Measurements from ENCODE around the gene BMP2K.
"Not testable (repeated sequence)": the region's sequence is repeated elsewhere in the genome, so short reads cannot be mapped to it uniquely, and the experiment has no call there.

BMP2K gene

DNA sequence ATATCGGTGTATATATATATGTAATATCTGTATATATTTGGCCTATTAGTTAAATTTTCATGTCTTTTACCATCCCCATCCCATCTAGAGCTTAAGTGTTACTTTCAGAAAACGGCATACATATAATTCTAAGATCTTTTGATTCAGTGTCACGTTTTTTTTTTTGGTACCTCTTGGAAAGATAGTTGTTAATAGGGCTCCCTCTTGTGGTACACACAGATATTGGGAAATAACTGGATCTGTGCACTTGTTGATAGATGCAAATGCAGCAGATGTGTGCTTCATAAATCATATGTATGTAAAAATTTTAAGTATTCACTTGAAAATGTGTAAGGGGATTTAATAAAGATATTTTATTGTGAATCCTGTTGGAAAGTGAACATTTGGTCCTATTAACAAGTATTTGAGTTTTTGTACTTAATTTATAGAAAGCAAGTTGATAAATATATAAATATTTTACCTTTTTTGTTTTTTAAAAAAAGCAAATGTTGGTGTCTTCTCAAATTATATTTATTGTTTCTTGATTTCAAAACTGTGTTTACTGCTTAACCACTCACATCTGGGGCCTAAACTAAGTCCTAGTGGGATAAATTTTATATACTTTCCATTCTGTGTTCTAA is 88.4 kb downstream of the BMP2K start:
- DNase-seq: peak; percentile 76

DNA sequence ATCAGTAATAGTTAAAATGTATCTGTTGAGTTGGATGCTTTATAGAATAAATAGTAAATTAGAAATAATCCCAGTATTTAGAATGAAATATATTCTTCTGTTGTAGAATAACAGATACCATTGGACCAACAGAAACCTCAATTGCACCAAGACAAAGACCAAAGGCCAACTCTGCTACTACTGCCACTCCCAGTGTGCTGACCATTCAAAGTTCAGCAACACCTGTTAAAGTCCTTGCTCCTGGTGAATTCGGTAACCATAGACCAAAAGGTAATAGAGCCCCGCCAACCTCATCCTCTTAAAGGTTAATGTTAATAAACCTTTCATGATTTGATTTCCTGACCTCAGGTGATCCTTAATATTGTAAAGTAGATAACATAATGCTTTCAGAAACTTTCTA is 89.3 kb downstream of the BMP2K start:
- DNase-seq: no peak

DNA sequence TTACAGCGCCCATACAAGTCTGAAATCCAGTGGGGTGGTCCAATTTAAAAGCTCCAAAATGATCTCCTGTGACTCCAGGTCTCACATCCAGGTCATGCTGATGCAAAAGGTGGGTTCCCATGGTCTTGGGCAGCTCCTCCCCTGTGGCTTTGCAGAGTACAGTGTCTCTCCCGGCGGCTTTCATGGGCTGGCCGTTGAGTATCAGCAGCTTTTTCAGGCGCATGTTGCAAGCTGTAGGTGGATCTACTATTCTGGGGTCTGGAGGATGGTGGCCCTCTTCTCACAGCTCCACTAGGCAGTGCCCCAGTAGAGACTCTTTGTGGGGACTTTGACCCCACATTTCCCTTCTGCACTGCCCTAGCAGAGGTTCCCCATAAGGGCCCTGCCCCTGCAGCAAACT is 92.6 kb downstream of the BMP2K start:
- DNase-seq: not testable (repeated sequence)

DNA sequence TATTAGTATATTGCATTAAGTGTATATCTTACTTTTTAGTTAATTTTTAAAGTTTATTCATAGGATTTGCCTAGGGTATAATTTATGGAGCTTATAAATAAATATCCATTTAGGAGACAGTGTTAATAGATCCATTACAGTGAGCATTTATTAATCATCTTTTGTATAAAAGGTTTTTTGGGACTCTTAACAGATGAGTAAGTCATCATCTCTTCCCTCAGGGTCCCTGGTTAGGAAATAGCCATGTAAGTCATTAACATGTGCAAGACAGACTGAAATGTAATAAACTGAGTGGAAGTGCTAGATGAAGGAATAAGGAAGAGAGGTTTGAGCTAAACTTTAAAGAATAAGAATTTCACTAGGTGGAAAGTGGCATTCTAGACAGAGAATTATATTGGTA is 93.9 kb downstream of the BMP2K start:
- DNase-seq: no peak

DNA sequence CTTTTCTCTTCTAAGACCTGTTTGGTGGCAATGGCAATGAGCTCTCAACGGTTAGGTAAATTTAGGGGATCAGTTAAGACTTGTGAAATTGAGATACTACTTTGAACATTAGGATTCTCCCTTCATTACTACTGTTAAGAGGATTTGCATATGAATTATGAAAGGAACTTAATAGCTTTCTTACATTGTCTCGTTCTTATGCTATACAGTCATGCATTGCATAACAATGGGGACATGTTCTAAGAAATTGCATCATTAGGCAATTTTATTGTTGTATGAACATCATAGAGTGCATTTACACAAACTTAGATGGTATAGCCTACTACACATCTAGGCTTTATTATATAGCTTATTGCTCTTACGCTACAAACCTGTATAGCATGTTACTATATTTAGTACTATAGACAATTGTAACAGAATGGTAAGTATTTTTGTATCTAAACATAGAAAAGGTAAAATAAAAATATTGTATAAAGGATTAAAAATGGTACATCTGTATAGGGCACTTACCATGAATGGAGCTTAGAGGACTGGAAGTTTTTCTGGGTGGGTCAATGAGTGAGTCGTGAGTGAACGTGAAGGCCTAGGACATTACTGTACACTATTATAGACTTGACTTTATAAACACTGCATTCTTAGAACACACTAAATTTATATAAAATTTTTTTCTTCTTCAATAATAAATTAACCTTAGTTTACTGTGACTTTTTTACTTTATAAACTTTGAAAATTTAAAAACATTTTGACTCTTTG is 100.6 kb downstream of the BMP2K start:
- no peak for DNase-seq

DNA sequence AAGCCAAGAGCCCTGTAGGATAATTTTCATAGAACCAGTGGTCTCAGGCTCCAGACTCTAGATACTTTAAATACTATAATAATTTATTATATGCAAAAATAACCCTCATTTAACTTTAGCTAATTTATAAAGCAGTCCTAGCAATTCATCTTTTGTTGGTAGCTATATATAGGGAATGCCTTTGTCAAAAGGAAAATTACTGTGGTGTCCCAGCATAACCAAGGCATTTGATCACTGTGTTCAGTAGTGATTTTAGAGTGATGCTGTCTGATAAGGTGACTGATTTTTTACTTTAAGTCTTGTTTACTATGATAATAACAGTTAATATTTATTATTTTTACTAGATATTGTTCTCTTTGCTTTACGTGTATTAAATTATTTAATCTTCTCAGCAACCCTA is 101.9 kb downstream of the BMP2K start:
- DNase-seq: no peak

DNA sequence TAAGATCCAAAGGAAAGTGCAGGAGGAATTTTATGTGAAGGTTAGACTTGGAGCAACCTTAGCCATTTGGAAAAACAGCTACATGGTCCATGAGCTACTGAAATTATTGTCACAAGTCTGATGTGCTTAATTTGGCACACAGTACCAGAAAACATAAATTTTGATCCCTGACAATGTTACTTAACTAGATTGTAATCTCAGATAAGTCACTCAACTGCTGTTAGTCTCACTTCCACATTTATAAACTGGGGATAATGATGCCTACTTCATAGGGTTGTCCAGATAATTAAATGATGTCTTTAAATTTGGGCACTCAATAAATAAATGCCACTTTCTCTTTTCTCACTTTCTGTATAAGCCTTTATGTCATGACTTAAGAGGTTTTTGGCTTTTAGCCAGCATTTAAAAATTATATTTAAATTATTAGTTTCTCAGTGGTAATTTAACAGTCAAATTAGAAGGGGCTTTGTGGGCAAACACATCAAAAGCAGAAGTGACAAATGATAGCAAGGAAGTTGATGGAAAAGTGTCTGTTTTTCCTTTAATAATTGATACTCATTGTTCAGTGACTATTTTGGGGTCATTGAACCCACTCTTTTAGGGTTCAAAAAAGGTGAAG is 104.8 kb downstream of the BMP2K start:
- no peak for DNase-seq

DNA sequence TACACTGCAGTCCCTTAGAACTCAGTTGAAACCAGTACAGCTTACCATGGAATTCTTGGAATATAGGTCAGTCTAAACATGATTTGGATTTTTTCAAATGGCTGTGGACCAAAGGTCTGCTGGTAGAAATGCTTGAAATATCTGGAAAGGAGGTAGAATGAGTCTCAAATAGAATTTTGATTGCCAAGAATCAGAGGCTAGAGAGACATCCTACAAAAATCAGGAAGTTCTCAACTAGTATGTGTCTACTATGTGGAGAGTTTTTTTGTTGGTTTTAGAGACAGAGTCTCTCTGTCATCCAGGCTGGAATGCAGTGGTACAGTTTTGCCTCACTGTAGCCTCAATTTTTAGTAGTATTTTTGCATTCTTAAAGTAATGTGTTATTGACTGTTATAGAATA is 109.4 kb downstream of the BMP2K start:
- no peak for DNase-seq

DNA sequence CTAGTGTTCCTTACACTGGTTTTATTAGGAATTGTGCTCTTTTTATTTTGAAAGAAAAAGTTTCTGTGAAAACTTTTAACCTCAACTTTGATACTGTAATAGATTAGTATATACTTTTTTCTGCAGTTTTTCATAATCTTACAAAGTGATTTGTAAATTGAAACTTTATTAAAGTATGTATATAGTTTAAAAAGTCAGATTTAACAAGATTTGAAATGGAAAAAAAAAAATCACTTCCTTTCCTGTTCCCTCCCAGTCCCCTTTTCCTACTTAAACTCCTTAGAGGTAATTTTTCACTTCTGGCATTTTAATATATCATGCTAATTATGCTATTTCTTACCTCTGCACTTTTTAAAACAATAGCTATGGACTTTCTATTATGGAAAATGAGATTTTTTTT is 113.8 kb downstream of the BMP2K start:
- DNase-seq: no peak

DNA sequence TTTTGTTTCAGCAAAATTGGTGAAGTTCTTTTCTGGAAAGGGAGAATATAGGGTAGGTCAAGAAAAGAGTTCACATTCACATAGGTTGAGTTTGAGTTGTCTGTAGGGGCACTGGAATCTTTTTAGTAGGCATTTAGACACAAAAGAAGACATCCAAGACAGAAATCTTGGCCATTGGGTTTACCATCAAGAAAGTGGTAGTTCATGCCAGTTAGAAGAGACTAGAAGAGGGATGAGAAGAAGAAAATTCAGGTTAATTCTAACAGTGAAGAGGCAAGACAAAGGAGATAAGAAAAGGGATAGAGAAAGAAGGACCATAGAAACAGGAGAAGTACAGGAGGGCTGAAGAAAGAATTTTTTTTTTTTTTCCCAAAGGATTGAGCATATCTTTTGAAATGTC is 123.2 kb downstream of the BMP2K start:
- DNase-seq: no peak

DNA sequence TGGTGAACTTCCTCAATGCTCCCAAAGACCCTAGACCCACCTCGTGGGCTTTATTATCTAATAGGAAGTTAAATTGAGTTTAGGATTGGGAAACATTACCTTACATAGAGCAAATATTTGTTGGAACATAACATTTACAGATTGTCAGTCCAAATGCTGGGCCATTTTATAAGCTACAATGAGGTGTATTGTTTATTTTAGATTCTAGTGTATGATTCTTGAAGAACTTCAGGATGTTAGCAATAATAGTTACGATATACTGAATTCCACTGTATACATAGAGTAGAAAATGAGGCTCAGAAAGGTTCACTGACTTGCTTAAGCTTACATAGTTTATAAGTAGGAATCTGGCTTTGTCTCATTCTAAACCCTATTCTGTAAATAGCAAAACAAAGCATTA is 125.7 kb downstream of the BMP2K start:
- no peak for DNase-seq

DNA sequence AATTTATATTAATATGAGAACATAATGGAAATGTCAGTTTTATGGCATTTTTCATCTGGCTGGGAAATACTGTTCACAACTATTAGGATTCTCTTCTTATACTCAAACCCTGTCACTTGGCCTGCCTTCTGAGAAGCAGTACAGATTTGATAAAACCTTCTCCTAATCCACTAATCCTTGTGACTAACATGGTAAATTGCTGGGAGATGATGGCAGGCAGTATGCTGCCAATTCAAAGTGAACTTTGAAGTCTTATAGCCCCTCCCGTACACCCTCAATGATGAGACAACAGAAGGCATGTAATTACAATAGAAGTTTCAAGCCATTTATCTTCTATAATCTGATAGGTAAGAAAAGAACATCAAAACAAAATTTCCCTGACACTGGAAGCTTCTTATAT is 126.1 kb downstream of the BMP2K start:
- no peak for DNase-seq

DNA sequence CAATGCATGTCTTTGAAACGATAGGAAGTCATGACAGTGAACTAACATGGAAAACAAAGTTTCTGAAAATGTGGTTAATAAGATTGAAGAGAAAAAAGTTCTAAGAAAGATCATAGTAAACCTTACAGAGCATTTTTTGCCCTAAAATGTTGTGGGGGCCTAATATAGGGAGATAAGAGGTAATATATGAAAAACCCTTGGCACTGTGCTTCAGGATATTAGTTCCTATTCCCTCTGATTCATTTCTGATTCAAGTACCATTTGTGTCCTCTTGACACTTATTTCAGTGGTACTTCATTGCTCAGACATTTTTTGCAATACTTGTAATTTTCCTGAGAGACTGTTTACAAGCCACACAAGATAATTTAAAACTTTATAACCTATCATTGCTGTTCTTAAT is 128.0 kb downstream of the BMP2K start:
- DNase-seq: no peak

DNA sequence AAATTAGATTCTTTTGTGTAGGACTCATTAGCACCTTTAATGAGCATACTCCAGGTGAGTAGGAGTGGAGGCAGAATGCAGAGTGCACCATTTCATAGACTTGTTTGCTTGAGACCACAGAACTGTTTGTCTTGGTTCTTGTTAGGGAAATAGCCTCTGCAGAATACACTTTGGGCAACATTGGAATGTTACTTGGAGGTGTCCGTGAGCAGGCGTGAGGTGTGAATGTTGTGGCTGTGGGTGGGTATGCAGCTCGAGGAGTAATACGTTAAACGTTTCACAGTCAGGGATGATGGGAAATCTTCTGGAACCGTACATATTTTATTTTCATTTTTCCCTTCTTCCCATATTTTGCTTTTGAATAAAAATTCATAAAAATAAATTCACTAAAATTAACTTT is 131.5 kb downstream of the BMP2K start:
- DNase-seq: no peak

DNA sequence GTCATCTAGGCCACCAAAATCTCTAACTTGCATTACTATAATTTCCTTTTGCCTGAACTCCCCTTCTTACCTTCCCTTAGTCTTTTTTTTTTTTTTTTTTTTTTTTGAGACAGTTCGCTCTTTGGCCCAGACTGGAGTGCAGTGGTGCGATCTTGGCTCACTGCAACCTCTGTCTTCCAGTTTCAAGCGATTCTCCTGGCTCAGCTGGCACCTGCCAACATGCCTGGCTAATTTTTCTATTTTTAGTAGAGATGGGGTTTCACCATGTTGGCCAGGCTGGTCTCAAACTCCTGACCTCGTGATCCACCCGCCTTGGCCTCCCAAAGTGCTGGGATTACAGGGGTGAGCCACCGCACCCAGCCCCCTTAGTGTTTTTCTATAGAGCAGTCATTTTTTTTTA is 132.8 kb downstream of the BMP2K start:
- DNase-seq: not testable (repeated sequence)

DNA sequence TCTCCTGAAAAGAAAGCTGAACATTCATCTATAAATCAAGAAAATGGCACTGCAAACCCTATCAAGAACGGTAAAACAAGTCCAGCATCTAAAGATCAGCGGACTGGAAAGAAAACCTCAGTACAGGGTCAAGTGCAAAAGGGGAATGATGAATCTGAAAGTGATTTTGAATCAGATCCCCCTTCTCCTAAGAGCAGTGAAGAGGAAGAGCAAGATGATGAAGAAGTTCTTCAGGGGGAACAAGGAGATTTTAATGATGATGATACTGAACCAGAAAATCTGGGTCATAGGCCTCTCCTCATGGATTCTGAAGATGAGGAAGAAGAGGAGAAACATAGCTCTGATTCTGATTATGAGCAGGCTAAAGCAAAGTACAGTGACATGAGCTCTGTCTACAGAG is 134.5 kb downstream of the BMP2K start:
- no peak for DNase-seq

DNA sequence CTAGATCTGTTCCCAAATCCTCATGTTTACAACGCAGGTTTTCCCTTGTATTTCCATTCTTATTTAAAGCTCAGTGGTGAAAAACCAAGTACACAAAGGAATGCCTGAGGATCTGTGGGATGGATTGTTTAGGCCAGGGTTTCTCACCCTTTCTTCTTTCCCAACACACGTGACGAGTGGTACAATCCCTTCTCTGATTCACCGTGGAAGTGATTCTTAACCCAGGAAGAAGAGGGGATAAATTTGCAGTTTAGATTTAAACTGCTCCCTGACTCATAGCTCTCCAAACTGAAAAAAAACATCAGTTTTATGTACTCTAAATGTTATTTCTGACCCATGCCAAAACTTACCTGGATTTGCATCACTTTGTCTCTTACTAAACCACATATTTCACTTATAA is 146.1 kb downstream of the BMP2K start:
- DNase-seq: no peak

DNA sequence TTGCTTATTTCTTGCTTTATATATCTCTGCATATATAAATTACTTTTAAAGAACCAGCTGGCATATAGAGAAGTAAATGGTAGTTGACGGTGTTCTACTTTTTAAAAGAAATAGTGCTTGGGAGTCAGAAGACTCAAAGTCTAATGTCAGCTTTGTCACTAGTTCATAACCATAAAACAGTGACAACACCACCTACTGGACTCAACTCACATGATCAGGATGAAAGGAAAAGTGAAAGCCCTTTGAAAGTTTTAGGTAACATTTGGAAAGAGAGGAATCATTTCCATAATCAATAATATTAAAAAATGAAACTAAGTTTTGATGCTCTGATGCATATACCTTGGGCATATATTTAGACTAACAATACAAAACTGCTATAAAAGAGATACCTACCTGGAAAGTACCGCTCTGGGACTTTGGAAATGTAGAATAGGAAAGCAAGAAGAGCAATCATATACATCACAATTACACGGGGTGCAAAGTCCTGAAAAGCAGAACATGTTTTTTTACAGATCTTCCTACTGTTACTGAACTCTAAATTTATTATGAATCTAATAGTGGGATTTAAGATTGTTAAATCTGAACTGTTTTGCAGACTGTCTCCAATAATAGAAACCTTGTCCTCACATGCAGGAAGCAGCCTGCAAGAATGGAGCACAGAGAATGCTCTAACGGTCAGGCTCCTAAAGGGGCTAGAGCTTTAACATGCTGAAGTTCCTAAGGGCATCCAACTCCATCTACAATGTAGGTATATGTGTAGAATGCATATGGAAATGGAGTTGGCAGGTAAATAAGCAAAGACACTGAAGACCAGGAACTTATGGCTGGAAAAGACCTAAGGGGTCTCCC is 147.5 kb downstream of the BMP2K start:
- no peak for DNase-seq

DNA sequence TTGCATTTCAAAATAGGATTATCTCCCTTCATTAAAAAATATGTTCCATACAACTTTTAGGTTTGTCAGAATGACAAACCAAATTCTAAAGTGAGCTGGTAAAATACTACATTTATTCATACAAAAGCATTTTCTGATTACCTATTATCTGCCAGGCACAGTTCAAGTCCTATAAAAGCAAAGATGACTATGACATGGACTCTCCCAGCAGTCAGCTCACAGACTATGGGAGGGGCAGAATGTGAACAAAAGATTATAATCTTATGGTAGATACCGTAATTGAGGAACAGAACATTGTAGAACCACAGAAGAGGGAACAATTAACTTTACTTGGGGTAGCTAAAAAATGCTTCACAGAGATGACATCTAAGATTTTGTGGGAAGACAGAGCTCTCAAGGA is 150.7 kb downstream of the BMP2K start:
- no peak for DNase-seq

DNA sequence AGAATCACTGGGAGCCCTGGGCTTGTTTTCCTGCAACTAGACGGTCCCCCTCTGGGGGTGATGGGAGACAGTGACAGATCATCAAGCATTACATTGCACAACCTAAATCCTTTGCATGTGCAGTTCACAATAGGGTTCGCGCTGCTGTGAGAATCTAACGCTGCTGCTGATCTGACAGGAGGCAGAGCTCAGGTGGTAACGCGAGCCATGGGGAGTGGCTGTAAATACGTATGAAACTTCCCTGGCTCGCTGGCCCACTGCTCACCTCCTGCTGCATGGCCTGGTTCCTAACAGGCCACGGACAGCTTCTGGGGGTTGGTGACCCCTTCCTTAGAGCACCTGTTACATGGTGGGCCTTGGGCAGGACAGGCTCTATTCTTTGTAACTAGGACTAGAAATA is 152.7 kb downstream of the BMP2K start:
- DNase-seq: no peak

DNA sequence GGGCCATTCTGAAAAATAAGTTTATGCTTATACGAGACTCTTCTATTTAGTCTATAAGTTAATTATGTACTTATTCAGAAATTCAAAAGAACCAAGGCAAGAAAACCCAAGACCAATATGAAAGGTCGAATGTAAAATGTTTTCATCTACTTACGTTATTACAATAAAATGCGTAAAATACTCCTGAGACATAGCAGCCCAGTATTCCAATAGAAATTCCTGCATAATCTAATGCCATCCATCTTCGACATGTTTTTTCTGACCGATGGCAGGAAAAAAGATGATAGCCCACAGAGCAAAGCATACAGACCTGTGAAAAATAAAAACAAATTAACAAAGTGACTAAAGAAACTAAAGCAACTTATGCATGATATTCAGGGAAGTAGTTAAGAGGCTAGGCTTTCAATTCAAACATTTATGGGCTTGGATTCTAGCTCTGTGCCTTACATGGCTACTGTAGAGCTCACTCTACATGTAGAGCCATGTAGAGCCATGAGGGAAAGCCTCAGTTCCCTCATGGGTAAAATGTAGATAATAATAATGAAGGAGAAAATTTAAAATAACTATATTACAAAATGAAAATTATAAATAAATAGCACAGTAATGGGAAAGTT is 154.0 kb downstream of the BMP2K start:
- DNase-seq: no peak

DNA sequence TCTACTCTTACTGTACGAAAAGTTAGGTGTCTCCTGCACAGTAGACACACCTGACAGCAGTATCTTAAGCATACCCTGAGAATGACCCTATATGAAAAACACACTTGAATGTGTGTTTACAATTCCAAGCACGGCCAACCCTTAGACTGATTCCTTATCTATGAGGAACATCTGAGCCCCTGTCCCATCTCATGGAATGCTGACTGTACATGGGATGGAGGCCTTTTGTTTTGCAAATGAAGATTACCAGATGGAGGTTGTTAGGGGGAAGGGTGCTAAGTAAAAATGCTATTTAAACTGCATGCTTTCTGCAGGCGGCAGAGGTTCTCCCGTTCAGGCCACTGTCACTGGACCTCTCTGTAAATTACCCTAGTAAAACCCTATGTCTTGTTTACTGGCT is 160.8 kb downstream of the BMP2K start:
- no peak for DNase-seq

DNA sequence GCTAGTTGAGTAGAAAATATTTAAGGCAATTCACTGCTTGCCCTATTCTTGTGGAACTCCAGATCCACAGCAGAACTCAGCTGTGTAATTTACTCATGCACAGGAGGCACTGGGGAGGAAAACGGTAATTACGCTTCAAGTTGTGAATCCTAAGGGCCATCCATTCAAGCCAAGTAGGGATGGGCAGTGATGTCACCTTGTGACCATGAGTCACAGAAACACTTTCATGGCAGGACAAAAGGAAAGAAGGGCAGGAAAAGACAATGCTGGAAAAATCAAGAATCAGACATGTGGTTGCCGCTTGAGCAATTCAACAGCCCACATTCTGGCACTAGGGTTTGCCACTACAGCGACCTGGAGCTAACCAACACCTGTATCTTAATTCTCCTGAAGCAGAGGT is 161.7 kb downstream of the BMP2K start:
- no peak for DNase-seq

Measured in NCI-H1092 treated with DMSO at 0.1 percent for 48 hours (cell line).